Progenitor cell of endocrine pancreas (in vitro differentiated cells): ENCODE data around the gene ZBTB2. TPM values are rescaled to one million over a fixed set of nuclear protein-coding genes. Genes with fewer than 3 reads are reported as not detected.
A peak's percentile ranks its signal among the peaks of the same experiment; 100 is the strongest.

Source experiments
- DNase-seq: peaks from one replicate; pipeline ENCODE4 v3.0.0; 2021; ENCODE audit warnings: low spot score; ENCODE audit not compliant: unreplicated experiment
- H3K27ac Mint-ChIP-seq: 2 replicates; pipeline ENCODE4 v1.8.0; 2021; ENCODE audit warnings: mild to moderate bottlenecking, moderate library complexity, mixed read lengths
- H3K27me3 Mint-ChIP-seq: 2 replicates; pipeline ENCODE4 v1.8.0; 2021; ENCODE audit warnings: mixed read lengths
- H3K36me3 Mint-ChIP-seq: 2 replicates; pipeline ENCODE4 v1.8.0; 2022; ENCODE audit warnings: mixed read lengths; ENCODE audit not compliant: insufficient read depth
- H3K4me1 Mint-ChIP-seq: 2 replicates; pipeline ENCODE4 v1.8.0; 2021; ENCODE audit warnings: low read depth, mixed read lengths
- H3K4me3 Mint-ChIP-seq: 2 replicates; pipeline ENCODE4 v1.8.0; 2021; ENCODE audit warnings: low read depth, mild to moderate bottlenecking, moderate library complexity, mixed read lengths
- H3K9me3 Mint-ChIP-seq: 2 replicates; pipeline ENCODE4 v1.8.0; 2021; ENCODE audit warnings: low read depth, mixed read lengths
- total RNA-seq: library from RNA; stranded (reverse); gene quantifications from 2 replicates; pipeline ENCODE4 v1.2.1, GENCODE V29; 2021
- TF ChIP-seq, protein P1 (sequence below): fragments of 200-600 bp; sonication (generic); IDR thresholded peaks from one replicate; pipeline ENCODE4 v1.5.0; 2021; ENCODE audit warnings: antibody characterized with exemption, mild to moderate bottlenecking; ENCODE audit not compliant: unreplicated experiment

The ZBTB2 gene
- total RNA-seq, 1 donor from 2014 or later = 15.2 TPM

- TF ChIP-seq, protein P1, sequence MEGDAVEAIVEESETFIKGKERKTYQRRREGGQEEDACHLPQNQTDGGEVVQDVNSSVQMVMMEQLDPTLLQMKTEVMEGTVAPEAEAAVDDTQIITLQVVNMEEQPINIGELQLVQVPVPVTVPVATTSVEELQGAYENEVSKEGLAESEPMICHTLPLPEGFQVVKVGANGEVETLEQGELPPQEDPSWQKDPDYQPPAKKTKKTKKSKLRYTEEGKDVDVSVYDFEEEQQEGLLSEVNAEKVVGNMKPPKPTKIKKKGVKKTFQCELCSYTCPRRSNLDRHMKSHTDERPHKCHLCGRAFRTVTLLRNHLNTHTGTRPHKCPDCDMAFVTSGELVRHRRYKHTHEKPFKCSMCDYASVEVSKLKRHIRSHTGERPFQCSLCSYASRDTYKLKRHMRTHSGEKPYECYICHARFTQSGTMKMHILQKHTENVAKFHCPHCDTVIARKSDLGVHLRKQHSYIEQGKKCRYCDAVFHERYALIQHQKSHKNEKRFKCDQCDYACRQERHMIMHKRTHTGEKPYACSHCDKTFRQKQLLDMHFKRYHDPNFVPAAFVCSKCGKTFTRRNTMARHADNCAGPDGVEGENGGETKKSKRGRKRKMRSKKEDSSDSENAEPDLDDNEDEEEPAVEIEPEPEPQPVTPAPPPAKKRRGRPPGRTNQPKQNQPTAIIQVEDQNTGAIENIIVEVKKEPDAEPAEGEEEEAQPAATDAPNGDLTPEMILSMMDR = no peak
- Mint-ChIP-seq H3K4me3 (no peak overlapping the region), H3K9me3 (no peaks in the 10 kb centered on the region), H3K36me3 (no peaks in the 10 kb centered on the region), H3K27ac (no peak overlapping the region), H3K27me3 (no peaks in the 10 kb centered on the region), H3K4me1 (peaks cover 1% of the 10 kb centered on the region)
- DNase-seq = no peak
Observed at GRCh38 chr6:151341476-151342195, 49.7 kb downstream of the ZBTB2 start.

DNA sequence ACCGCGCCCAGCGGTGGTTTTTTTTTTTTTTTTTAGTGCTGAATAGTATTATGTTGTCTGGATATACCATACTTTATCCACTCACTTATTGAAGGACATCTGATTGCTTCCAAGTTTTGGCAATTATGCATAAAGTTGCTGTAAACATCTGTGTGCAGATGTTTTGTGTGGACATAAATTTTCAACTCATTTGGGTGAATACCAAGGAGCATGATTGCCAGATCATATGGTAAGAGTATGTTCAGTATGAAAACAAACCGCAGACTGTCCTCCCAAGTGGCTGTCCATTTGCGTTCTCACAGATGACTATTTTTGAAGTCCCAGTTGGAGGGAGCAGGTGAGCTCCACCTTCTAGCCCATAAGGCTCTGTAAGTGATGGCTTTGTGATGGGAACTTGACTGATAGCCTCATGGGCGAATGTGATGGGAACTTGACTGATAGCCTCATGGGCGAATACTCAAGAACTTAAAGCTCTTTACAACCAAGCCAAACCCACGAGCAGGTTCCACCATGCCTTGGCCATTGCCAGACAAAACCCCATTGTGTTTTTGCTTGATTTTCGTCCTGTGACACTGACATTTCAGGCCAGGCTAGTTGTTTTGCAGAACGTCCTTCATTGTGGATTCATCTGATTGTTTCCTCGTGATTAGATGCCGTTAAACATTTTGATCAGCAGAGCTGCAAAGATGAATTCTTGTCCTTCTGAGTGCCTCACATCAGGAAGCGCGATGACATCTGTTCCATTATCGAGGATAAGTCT, 51.0 kb downstream of the ZBTB2 start:
- Mint-ChIP-seq H3K4me1 (peaks cover 1% of the 10 kb centered on the region), H3K27me3 (no peaks in the 10 kb centered on the region), H3K9me3 (no peaks in the 10 kb centered on the region), H3K36me3 (no peaks in the 10 kb centered on the region), H3K4me3 (no peak overlapping the region), H3K27ac (peak overlapping the region; percentile 73)
- TF ChIP-seq, protein P1 = no peak
- DNase-seq = no peak

DNA sequence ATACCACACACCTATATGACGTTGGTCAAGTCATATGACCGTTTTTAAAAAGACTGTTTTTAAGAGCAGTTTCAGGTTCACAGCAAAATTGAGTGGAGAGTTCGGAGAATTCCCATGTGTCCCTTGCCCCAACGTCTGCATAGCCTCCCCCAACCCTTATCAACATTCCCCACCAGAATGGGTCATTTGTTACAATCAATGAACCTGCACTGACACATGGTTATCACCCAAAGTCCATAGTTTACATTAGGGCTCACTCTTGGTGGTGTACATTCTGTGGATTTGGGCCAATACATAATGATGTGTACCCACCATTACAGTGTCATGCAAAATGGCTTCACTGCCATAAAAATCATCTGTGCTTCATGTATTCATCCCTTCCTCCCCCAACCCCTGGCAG, 52.0 kb downstream of the ZBTB2 start:
- Mint-ChIP-seq H3K9me3 (no peaks in the 10 kb centered on the region), H3K27me3 (no peaks in the 10 kb centered on the region), H3K4me1 (peaks cover 1% of the 10 kb centered on the region), H3K4me3 (no peak overlapping the region), H3K27ac (no peak overlapping the region), H3K36me3 (no peaks in the 10 kb centered on the region)
- TF ChIP-seq, protein P1 = no peak
- DNase-seq = no peak

DNA sequence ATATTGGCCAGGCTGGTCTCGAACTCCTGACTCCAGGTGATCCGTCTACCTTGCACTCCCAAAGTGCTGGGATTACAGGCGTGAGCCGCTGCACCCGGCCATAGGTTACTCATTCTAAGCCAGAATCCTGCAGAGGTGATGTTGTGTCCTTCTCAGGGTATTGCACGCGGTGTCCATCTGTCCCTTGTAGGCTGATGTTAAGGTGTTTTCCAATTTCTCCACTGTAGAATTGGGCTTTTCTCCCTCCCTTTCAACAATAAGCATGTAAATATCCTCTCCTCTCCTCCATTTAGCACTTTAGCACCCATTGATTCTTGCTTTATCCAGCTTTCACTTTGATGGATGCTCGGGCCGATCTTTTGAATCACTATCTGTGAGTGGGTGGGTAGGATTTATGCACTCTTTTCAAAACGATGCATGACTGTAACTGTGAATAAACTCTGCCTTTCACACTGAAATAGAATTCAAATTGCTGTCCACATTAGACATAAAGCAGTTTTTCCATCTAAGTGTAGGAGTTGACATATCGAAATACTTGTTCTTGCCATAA, 52.6 kb downstream of the ZBTB2 start:
- Mint-ChIP-seq H3K9me3 (no peaks in the 10 kb centered on the region), H3K27me3 (no peaks in the 10 kb centered on the region), H3K4me3 (no peak overlapping the region), H3K4me1 (peaks cover 1% of the 10 kb centered on the region), H3K36me3 (no peaks in the 10 kb centered on the region), H3K27ac (no peak overlapping the region)
- no peak for DNase-seq
- TF ChIP-seq, protein P1 = no peak

DNA sequence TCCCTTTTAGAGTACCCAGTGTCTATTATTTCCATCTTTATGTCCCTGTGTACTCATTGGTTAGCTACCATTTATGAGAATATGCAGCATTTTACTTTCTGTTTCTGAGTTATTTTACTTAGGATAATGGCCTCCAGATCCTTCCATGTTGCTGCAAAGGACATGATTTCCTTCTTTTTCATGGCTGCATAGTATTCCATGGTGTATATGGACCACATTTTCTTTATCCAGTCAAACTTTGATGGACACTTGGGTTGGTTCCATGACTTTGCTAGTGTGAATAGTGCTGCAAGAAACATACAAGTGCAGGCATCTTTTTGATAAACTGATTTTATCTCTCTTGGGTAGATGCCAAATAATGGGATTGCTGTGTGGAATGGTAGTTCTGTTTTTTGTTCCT, 55.4 kb downstream of the ZBTB2 start:
- H3K27me3 Mint-ChIP-seq = peaks cover 4% of the 10 kb centered on the region
- H3K27ac Mint-ChIP-seq = no peak overlapping the region
- no peaks in the 10 kb centered on the region for H3K36me3 Mint-ChIP-seq
- H3K4me3 Mint-ChIP-seq = no peak overlapping the region
- H3K4me1 Mint-ChIP-seq = peaks cover 1% of the 10 kb centered on the region
- TF ChIP-seq, protein P1 = no peak
- no peaks in the 10 kb centered on the region for H3K9me3 Mint-ChIP-seq
- DNase-seq = no peak
